GM19099 (cell line): ENCODE results near the gene WNT3.

ENCODE experiments used
- POLR2A ChIP-seq: IDR thresholded peaks from 3 replicates; pipeline ENCODE4 v1.6.1; 2011; ENCODE audit warnings: low read depth; ENCODE audit not compliant: insufficient read length; ENCODE audit errors: extremely low read depth

The WNT3 gene

DNA sequence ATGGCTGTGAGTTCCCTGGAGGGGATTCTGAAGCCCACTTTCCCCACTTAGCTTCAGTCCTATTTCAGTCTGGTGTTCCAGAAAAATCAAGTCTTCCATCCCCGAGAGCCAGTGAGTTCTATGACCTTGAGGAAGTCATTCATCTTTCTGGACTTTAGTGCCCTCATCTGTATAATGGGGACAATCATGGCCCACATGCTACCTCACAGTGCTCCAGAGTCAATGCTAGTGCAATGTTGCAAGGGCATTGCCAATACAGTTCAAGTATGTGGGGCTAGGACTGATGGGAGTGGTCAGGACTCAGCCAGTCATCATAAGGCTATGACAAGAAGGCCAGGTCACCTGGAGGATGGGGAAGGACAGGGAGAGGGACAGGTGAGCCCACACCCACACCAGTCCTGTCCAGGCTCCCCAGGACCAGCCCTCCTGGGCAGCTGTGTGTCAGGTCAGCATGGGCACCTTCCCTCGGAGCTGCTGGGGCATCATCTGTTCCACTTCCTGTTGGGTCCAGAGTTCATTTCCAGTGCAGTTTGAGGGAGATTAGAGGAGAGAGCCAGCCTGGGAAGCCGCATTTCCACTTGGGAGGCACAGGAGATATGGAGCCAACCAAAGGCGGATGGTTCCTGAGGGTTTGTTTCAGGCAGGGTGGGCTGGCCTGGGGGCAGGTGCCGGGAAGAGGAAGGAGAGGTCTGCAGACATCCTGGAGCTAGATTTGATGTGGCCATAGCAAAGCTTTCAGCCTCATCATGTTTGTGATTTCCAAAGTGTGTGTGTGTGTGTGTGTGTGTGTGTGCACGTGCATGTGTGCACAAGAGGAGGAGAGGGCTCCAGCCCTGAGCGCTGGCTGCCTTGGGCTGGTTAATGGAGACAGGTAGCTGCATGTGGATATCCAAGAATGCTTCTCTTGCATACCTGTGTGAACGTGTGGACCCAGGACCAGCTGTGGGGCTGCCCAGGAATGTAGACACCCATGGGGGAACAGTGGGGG lies 29.0 kb upstream of the WNT3 start:
- no peak for TF ChIP-seq POLR2A

DNA sequence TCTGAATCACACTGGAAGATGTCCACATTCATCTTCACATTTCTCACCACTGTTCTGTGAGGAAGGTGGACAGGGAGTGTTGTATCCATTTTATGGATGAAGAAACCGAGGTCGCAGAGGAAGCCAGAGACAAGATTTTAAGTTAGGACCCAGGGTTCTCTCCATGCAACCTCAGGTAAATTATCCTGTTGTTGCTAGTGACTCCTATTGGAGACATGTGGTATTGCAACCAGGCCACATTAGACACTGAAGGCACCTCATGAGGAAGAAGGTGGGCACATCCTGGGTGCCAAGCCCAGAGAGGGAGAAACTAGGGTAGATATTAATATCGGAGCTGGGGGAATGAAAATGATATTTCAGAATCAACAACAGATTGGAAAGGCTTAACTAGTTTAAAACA lies 24.3 kb upstream of the WNT3 start:
- no peak for TF ChIP-seq POLR2A

DNA sequence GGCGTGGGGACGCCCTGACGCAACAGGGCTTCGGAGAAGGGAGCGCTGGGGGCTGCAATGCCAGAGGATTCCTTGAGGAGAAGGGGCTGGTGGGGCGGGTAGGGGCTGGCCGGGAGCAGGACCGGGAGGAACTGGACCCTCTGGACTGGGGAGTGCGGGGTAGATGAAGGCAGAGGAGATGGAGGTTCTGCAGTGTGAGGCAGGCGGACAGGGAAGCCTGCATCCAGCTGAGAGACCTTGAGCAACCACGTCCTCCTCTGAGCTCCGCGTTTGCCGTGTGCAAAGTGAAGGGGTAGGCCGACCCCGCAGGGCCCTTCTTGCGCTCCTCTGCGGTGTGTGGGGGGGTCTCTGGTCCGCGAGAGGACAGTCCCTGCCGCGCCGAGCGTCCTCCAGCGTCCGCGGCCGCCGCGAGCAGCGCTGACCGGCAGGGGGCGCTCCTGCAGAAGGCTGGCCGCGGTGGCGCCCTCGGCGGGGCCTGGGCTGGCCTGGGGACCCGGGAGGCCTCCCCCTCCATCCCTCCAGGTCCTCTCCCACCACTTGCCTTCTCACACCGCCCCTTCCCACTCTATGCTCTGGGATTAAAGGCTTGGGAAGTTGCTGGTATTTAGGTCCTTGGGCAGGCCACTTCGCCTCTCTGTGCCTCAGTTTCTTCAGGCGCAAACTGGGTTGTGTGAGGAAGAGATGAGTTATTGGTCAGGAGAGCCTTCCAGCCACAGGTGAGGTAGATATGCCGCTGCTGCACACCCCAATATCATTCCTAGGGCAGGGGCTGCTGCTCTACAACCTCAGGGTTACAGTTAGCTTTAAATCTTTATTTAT lies 23.3 kb upstream of the WNT3 start:
- TF ChIP-seq POLR2A, result no peak

DNA sequence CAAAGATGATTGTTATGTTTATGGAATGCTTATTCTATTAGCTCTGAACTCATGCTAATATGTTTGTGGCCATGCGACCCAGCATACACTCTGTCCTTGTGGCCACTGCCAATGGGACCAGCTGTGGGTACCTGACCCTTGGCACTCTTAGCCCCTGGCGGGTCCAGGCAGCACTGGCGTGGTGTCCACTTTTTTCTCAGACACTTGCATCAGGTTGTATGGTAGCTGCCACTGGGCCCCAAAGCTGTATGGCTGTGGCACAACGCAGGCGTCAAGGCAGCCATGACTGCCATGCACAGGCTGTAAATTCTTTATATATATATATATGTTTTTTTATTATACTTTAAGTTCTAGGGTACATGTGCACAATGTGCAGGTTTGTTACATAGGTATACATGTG lies 20.7 kb upstream of the WNT3 start:
- TF ChIP-seq POLR2A, result no peak

DNA sequence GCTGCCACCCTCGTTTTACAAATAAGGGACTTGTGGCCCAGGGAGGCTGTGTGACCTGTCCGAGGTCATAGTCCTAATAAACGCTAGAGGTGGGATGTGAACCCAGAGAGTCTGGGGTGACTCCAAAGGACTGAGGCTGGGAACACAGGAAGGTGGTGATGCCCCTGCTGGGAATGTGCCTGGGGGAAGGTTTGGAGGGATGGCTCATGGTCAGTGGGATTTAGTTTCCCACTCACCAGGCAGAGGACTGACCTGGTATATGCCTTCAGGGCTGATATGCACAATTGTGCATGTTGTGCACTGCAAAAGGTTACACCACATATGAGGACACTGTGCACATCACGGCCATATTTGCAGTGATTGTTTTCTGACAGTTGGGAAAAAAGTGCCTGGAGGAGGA lies 19.0 kb upstream of the WNT3 start:
- no peak for TF ChIP-seq POLR2A

DNA sequence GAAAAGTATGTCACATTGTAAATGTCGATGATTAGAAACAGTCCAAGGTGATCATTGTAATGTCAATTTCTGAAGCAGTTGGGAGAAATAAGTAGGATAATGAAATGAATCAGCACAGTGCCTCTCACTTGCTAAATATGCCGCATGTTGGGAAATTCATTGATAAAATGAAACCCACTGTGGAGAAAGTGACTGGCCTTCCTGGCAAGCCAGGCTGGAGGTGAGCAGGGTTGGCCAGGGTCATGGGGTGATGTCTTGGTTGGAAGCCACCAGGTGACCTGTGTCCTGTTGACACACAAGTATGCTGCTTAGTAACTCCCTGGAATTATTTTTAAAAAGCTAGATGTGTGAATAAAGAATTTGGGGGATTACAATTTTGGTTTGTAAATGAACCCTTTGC lies 18.0 kb upstream of the WNT3 start:
- no peak for TF ChIP-seq POLR2A

DNA sequence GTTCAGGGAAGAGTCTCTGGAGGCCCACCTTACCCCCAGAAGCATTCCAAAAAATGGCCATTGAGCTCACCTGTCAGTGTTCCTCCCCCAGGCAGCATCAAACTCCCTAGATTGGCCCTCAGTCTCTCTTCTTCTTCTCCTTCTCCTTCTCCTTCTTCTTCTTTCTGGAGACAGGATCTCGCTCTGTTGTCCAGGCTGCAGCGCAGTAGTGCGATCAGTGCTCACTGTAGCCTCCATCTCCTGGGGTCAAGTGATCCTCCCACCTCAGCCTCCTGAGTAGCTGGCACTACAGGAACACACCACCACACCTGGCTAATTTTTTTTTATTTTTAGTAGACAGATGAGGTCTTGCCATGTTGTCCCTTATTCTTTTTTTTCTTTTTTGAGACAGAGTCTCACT lies 16.4 kb upstream of the WNT3 start:
- no peak for TF ChIP-seq POLR2A

DNA sequence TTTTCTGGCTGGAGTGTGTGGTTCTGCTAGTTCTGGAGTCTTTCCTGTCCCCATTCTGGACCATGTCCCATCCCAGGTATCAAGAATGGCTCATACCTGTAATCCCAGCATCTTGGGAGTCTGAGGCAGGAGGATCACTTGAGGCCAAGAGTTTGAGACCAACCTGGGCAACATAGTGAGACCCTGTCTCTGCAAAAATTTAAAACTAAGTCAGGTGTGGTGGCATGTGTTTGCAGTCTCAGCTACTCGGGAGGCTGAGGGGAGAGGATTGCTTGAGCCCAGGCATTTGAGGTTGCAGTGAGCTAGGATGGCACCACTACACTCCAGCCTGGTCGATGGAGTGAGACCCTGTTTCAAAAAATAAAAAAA lies 15.3 kb upstream of the WNT3 start:
- no peak for TF ChIP-seq POLR2A

DNA sequence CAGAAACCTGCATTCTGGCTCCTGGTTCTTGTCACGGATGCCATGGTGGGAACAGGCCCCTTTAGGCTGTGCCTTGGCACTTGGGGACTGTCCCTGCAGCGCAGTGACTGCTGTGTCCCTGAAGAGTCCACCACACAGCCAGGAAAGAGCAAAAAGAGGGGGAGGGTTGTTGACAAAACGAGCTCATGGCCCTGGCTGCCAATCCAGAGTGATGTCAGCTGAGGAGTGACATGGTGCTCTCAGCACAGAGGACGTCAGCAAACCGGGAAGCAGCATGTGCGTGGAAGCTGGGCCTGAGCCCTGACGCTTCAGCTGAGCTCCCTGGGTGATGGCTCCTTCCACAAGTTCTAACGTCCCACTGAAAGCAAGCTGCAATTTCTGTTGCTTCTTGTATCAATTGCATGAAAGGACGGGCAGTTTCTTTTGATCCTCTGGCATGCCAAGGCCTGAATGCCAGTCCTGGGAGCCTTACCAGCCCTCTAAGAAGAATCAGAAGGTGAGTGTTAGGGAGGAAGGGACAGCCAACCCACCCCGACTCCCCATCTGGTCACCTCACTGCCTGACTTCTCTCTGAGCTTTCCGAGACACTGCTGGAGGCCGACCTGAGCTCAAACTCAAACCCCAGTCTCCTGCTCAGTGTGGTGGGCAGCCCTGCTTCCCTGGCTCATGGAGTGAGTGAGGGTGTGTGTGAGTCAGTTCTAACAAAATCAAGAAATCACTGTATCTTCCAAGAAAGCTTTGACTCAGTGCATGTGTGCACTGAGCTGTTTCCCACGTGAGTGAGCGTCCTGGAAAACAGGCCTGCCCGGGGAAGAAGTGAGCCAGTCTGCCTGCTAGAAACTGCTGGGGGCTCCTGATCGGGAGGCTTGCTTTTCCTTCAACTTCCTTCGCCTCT lies 14.7 kb upstream of the WNT3 start:
- no peak for TF ChIP-seq POLR2A

DNA sequence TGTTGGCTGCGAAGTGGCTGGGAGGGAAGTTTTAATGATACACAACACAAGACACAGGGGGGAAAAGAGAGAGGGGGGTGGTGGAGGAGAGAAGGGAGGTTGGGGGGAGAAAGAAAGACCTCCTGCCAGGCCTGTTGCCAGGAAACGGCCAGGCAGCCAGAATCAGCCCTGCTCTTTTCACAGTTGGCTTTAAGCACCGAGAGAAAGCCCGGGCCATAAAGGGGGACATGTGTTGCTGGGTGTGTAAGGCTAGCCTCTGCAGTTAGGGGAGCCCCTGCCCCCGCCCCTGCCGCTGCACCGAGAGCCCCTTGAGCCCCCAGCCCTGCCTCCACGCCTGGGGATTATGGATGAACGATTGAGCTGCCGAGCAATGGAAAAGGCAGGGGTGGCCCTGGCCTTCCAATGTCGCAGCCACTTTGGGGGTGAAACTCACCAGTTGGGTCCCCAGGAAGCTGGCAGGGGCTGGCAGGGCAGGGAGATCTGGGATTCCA lies 13.9 kb upstream of the WNT3 start:
- TF ChIP-seq POLR2A, result no peak

DNA sequence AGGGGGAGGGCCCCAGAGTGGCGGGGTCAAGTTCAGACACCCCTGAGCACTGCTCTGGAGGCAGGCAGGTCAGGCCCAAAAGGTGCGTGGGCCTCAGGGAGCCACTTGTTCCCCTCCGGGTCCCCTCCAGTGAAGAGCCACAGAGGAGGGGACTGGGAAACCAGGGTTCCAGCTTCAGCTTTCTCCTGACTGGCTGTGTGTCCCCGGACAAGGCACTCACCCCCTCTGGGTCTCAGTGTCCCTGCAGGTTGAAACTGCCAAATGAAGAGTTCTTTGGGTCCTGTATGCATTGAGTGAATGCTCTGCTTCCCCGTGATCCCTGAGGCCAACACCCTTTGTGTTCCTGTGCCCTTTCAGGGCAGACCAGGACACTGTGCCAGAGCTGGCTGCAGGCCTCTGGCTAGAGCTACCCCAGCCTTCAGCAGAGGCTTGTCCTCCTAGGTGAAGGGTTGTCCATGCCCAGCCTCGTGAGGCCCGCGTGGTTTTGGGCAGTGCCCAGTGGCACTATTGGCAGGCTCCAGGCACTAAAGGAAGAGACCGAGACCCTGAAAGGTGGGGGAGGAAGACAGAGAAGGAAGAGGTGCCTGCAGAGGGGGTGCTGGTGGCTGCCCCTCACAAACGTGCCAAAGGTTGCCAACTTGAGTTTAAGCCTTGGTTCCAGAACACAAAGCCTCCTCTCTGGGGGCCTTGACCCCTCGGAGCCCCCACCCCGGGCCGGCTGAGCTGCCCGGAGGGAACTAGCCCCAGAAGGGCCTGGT lies 13.3 kb upstream of the WNT3 start:
- no peak for TF ChIP-seq POLR2A

DNA sequence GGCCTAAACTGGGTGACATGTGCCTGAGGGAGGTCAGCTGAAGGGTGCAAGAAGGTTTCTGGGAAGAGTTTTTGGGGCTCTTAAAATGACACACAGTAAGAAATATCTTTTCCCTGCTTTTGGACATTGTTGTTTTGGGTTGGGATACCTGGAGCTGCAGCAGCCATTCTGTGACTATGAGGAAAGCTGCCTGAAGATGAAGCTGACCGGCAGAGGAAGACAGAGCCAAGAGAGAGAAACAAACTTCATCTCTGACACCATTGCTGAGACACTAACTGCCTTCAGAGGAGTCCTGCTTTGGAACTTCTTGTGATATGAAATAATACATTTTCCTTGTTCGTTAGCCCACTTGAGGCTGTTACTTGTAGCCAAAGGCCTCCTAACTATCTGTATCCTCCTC lies 8.8 kb upstream of the WNT3 start:
- TF ChIP-seq POLR2A, result no peak

DNA sequence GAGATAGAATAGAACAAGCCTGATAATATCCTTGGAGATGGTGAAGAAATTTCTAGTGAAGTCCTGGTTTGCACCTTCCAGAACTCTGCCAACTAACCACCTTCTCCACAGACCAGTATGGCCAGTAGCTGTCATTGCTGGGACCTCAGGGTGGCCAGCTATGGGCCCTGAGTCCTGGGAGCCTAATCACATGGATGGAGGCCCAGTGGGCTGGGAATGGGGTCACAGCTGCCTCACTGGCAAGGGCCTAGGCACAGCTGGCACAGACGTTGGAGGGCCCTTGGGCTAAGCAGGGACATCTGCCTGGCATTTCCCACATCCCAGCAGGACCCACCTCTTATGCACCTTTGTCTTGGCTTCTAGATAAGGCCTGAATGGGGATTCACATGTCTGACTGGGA lies 7.6 kb upstream of the WNT3 start:
- TF ChIP-seq POLR2A, result no peak

DNA sequence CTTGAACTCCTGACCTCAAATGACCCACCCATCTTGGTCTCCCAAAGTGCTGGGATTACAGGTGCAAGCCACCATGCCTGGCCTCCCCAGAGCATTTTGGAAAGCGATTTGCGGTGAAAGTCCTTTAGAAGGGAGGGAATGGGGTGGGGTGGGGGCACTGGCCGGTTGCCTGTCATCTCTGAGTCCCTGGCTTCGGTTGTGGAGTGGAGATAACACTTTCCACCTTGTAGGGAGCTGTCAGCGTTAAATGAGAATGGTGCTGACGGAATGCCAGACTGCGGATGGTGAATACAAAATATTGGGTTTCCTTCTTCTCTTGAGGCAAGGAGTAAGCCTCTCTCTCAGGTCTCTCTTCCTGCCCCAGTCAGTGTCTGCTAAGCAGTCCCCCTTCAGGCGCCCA lies 5.2 kb upstream of the WNT3 start:
- no peak for TF ChIP-seq POLR2A
